ENCODE measurements around the gene LTBP1.
"Not testable (repeated sequence)": the region's sequence is repeated elsewhere in the genome, so short reads cannot be mapped to it uniquely, and the experiment has no call there.

The LTBP1 gene

GRCh38 chr2:33369191-33369590, 422.4 kb downstream of the LTBP1 start:
- DNase-seq, result no peak

GRCh38 chr2:33370636-33371265, 424.0 kb downstream of the LTBP1 start:
- no peak for DNase-seq

- DNase-seq, result no peak
These were observed 424.7 kb downstream of the LTBP1 start for GRCh38 chr2:33371304-33372090.

GRCh38 chr2:33372940-33373553, 426.3 kb downstream of the LTBP1 start:
- peak; percentile 21 for DNase-seq

- DNase-seq, result no peak
These were observed 427.2 kb downstream of the LTBP1 start for GRCh38 chr2:33373986-33374385.

- no peak for DNase-seq
These were observed 428.3 kb downstream of the LTBP1 start for GRCh38 chr2:33375054-33375453.

- no peak for DNase-seq
These were observed 430.3 kb downstream of the LTBP1 start for GRCh38 chr2:33377048-33377447.

- DNase-seq, result no peak
These were observed 431.9 kb downstream of the LTBP1 start for GRCh38 chr2:33378556-33379210.

- DNase-seq, result no peak
These were observed 433.4 kb downstream of the LTBP1 start for GRCh38 chr2:33380001-33380609.

GRCh38 chr2:33380719-33381118, 434.0 kb downstream of the LTBP1 start:
- no peak for DNase-seq

GRCh38 chr2:33381301-33381858, 434.6 kb downstream of the LTBP1 start:
- DNase-seq, result no peak

GRCh38 chr2:33383855-33384598, 437.3 kb downstream of the LTBP1 start:
- DNase-seq, result no peak

GRCh38 chr2:33384599-33384961, 437.8 kb downstream of the LTBP1 start:
- DNase-seq, result no peak

- no peak for DNase-seq
These were observed 442.2 kb downstream of the LTBP1 start for GRCh38 chr2:33388996-33389395.

GRCh38 chr2:33389695-33390094, 442.9 kb downstream of the LTBP1 start:
- not testable (repeated sequence) for DNase-seq

- DNase-seq, result no peak
These were observed 444.9 kb downstream of the LTBP1 start for GRCh38 chr2:33391529-33392255.

- no peak for DNase-seq
These were observed 445.6 kb downstream of the LTBP1 start for GRCh38 chr2:33392366-33392765.

GRCh38 chr2:33395034-33395433, 448.3 kb downstream of the LTBP1 start:
- no peak for DNase-seq

GRCh38 chr2:33395655-33396249, 449.0 kb downstream of the LTBP1 start:
- DNase-seq, result peak; percentile 6

- no peak for DNase-seq
These were observed 457.6 kb downstream of the LTBP1 start for GRCh38 chr2:33404321-33404720.

- no peak for DNase-seq
These were observed 459.9 kb downstream of the LTBP1 start for GRCh38 chr2:33406622-33407021.
